Fibroblast of lung (primary cell): ENCODE data around the gene KCND3. TPM values are rescaled to one million over a fixed set of nuclear protein-coding genes. Genes with fewer than 3 reads are reported as not detected.
A peak's percentile ranks its signal among the peaks of the same experiment; 100 is the strongest.

Source experiments
- DNase-seq, 2 donors: peaks; one replicate each; pipeline versions ENCODE4 v3.0.0 to v3.0.0-alpha.2; 2010; ENCODE audit warnings: low read depth in 2 of 2
- H2AFZ ChIP-seq: 2 replicates; pipeline ENCODE4 v1.5.1; 2012; ENCODE audit warnings: low read length, control low read depth, inconsistent platforms
- H3K27ac ChIP-seq: 2 replicates; pipeline ENCODE4 v1.5.1; 2011; ENCODE audit warnings: low read length, control low read depth; ENCODE audit not compliant: insufficient read depth
- H3K27me3 ChIP-seq: 2 replicates; pipeline ENCODE4 v1.5.1; 2011; ENCODE audit warnings: mild to moderate bottlenecking, low read length; ENCODE audit not compliant: control insufficient read depth, insufficient read depth
- H3K36me3 ChIP-seq: 2 replicates; pipeline ENCODE4 v1.5.1; 2011; ENCODE audit warnings: low read length; ENCODE audit not compliant: control insufficient read depth, insufficient read depth
- H3K4me1 ChIP-seq: 2 replicates; pipeline ENCODE4 v1.5.1; 2011; ENCODE audit warnings: low read length; ENCODE audit not compliant: control insufficient read depth, insufficient read depth; ENCODE audit errors: extremely low read depth
- H3K4me2 ChIP-seq: 2 replicates; pipeline ENCODE4 v1.5.1; 2011; ENCODE audit warnings: low read length, control low read depth; ENCODE audit not compliant: insufficient read depth; ENCODE audit errors: extremely low read depth
- H3K4me3 ChIP-seq, 4 experiments: fragments of 200-600 bp in 1 of 4; sonication (generic) in 1 of 4; replicated peaks in 1 of 4; 2 replicates each; pipeline ENCODE4 v1.5.1; 2011 to 2016; ENCODE audit warnings: low read length in 4 of 4, low read depth in 3 of 4, mild to moderate bottlenecking in 3 of 4, control low read depth in 2 of 4, inconsistent platforms in 1 of 4, mixed read lengths in 1 of 4; ENCODE audit not compliant: insufficient read depth in 1 of 4; ENCODE audit errors: control extremely low read depth in 1 of 4
- H3K79me2 ChIP-seq: 2 replicates; pipeline ENCODE4 v1.5.1; 2012; ENCODE audit warnings: mild to moderate bottlenecking, low read length, inconsistent platforms; ENCODE audit not compliant: control insufficient read depth, insufficient read depth
- H3K9ac ChIP-seq: 2 replicates; pipeline ENCODE4 v1.5.1; 2011; ENCODE audit warnings: mild to moderate bottlenecking, low read length, control low read depth; ENCODE audit not compliant: insufficient read depth
- H3K9me3 ChIP-seq: 2 replicates; pipeline ENCODE4 v1.5.1; 2012; ENCODE audit warnings: low read depth, low read length; ENCODE audit not compliant: control insufficient read depth, insufficient read depth
- H4K20me1 ChIP-seq: 2 replicates; pipeline ENCODE4 v1.5.1; 2011; ENCODE audit warnings: low read length; ENCODE audit not compliant: control insufficient read depth, insufficient read depth; ENCODE audit errors: extremely low read depth
- CTCF ChIP-seq, 2 donors: IDR thresholded peaks in 1 of 2; conservative IDR thresholded peaks in 1 of 2; 1 replicate in 1 of 2; 2 replicates in 1 of 2; pipeline ENCODE4 v1.5.1; 2011 to 2012; ENCODE audit warnings: low read length in 2 of 2, control low read depth in 1 of 2, inconsistent platforms in 1 of 2, low read depth in 1 of 2, mild to moderate bottlenecking in 1 of 2
- EZH2 ChIP-seq: IDR thresholded peaks from 2 replicates; pipeline ENCODE4 v1.5.1; 2012; ENCODE audit warnings: low read length, control low read depth, mild to moderate bottlenecking; ENCODE audit errors: missing control alignments
- polyA plus RNA-seq, 2 donors: library from polyadenylated mRNA; depleted of rRNA in 1 of 2; stranded (reverse) in 1 of 2; unstranded in 1 of 2; fragments of >200 nt; gene quantifications; 2 replicates each; pipeline ENCODE4 v1.2.1, GENCODE V29; 2011 to 2012; ENCODE audit warnings: missing spikeins in 1 of 2
- total RNA-seq: library from RNA; depleted of rRNA; stranded (reverse); fragments of >200 nt; gene quantifications from 2 replicates; pipeline ENCODE4 v1.2.1, GENCODE V29; 2014

The KCND3 gene
- total and polyA plus RNA-seq, 2 donors (not counting 1 experiment from before 2014, with no cell fraction given): 0.66 to 9.3 TPM

- H3K79me2 ChIP-seq: no peaks in the 10 kb centered on the region
- no peaks in the 10 kb centered on the region for H3K9me3 ChIP-seq
- no peak overlapping the region for H3K9ac ChIP-seq
- H3K27me3 ChIP-seq: no peaks in the 10 kb centered on the region
- H3K4me2 ChIP-seq: no peak overlapping the region
- DNase-seq: no peak
- no peak overlapping the region for H2AFZ ChIP-seq
- no peak for TF ChIP-seq CTCF (conservative IDR thresholded peaks at IDR 0.05 in 1 of 2, IDR thresholded peaks at IDR 0.05 in 1 of 2; ENCODE audit: low read depth in 1 of 2, low read length in 2 of 2)
- TF ChIP-seq EZH2: no peak
- no peaks in the 10 kb centered on the region for H3K36me3 ChIP-seq
- H3K4me3 ChIP-seq: no peak overlapping the region
- no peaks in the 10 kb centered on the region for H3K4me1 ChIP-seq
- no peak overlapping the region for H3K27ac ChIP-seq
- no peaks in the 10 kb centered on the region for H4K20me1 ChIP-seq
Observed at GRCh38 chr1:111834956-111835355, 154.5 kb downstream of the KCND3 start.

- Histone ChIP-seq H3K4me3 (no peak overlapping the region), H3K4me2 (no peak overlapping the region), H3K4me1 (no peaks in the 10 kb centered on the region), H3K9me3 (no peaks in the 10 kb centered on the region), H2AFZ (no peak overlapping the region), H4K20me1 (no peaks in the 10 kb centered on the region), H3K9ac (no peak overlapping the region), H3K27ac (no peak overlapping the region), H3K79me2 (no peaks in the 10 kb centered on the region), H3K36me3 (no peaks in the 10 kb centered on the region), H3K27me3 (no peaks in the 10 kb centered on the region)
- TF ChIP-seq EZH2: no peak
- TF ChIP-seq CTCF (conservative IDR thresholded peaks at IDR 0.05 in 1 of 2, IDR thresholded peaks at IDR 0.05 in 1 of 2; ENCODE audit: low read depth in 1 of 2, low read length in 2 of 2): no peak
- DNase-seq: peak; percentile 3
Observed at GRCh38 chr1:111833334-111833733, 156.1 kb downstream of the KCND3 start.

DNA sequence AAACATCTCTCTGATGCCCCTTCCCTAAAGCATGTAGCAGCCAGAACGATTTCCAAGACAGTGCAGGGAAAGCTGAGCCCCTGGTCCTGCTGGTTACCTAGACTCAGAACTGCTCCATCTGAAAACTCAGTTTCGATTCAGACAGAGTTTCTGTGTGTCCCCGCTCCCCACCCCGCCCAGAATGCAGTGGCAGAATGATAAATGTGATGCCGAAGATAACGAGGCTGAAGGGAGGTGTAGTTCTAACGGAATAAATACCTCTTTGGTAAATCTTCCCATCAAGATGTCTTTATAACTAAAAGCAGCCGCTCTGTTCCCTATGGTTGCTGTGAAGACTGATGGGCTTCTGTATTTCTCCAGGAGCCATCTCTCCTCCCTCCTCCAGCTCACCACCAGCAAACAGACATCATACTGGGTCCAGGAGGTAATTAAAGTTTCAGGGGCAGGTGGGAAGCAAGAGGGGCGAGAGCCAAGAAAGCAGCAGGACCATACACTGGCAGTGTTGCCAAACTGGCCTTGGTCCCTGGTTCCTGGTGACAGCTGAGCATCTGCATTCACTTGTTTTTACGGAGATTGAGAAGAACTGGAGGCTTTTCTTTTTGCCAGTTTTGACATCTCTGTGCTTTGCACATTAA is 156.8 kb downstream of the KCND3 start:
- no peak for TF ChIP-seq EZH2
- TF ChIP-seq CTCF (conservative IDR thresholded peaks at IDR 0.05 in 1 of 2, IDR thresholded peaks at IDR 0.05 in 1 of 2; ENCODE audit: low read depth in 1 of 2, low read length in 2 of 2): no peak
- Histone ChIP-seq H3K27me3 (no peaks in the 10 kb centered on the region), H3K9me3 (no peaks in the 10 kb centered on the region), H4K20me1 (no peaks in the 10 kb centered on the region), H3K36me3 (no peaks in the 10 kb centered on the region), H3K27ac (no peak overlapping the region), H3K4me1 (no peaks in the 10 kb centered on the region), H3K4me2 (no peak overlapping the region), H3K4me3 (no peak overlapping the region), H3K79me2 (no peaks in the 10 kb centered on the region), H2AFZ (no peak overlapping the region), H3K9ac (no peak overlapping the region)
- DNase-seq: no peak
